SK-N-SH (cell line): ENCODE results near the gene ZNHIT3.

Experiments used
- CHD2 ChIP-seq: fragments of 150-350 bp; IDR thresholded peaks from 2 replicates; pipeline ENCODE4 v1.6.1; 2018; ENCODE audit warnings: low read length; ENCODE audit not compliant: partially characterized antibody
- CTCF ChIP-seq: fragments of 200-600 bp; sonication (generic); IDR thresholded peaks from 2 replicates; pipeline ENCODE4 v1.6.1; 2017; ENCODE audit warnings: antibody characterized with exemption, mild to moderate bottlenecking, moderate library complexity
- POLR2AphosphoS5 ChIP-seq: IDR thresholded peaks from 2 replicates; pipeline ENCODE4 v1.6.1; 2012; ENCODE audit warnings: low read depth, low read length
- RCOR1 ChIP-seq: fragments of 150-350 bp; IDR thresholded peaks from 2 replicates; pipeline ENCODE4 v1.6.1; 2017; ENCODE audit warnings: antibody characterized with exemption, low read length
- REST ChIP-seq: IDR thresholded peaks from 2 replicates; pipeline ENCODE4 v1.6.1; 2012; ENCODE audit warnings: mild to moderate bottlenecking, low read depth, low read length, moderate library complexity
- TAF1 ChIP-seq: IDR thresholded peaks from 2 replicates; pipeline ENCODE4 v1.6.1; 2012; ENCODE audit warnings: low read depth, mild to moderate bottlenecking, low read length, moderate library complexity, borderline replicate concordance

- TF ChIP-seq RCOR1 = no peak
- no peak for TF ChIP-seq POLR2AphosphoS5
- no peak for TF ChIP-seq TAF1
- TF ChIP-seq CTCF = no peak
- TF ChIP-seq REST = no peak
- TF ChIP-seq CHD2 = no peak
Measured at GRCh38 chr17:36481829-36482228, 4.7 kb upstream of the ZNHIT3 start.
